Glomerular endothelial cell (primary cell): ENCODE results near the gene SYNGAP1. TPM values are rescaled to one million over a fixed set of nuclear protein-coding genes. Genes with fewer than 3 reads are reported as not detected.
"Not testable (repeated sequence)": the region's sequence is repeated elsewhere in the genome, so short reads cannot be mapped to it uniquely, and the experiment has no call there.

ENCODE experiments used
- DNase-seq: peaks from one replicate; pipeline ENCODE4 v3.0.0-alpha.2; 2011; ENCODE audit warnings: low read depth, low spot score; ENCODE audit errors: extremely low read depth
- total RNA-seq: library from RNA; depleted of rRNA; stranded (reverse); fragments of >200 nt; gene quantifications from 2 replicates; pipeline ENCODE4 v1.2.3, GENCODE V29; 2015

Gene SYNGAP1
- total RNA-seq, 1 donor from 2014 or later = 6.1 TPM

GRCh38 chr6:33399881-33400280 lies 20.0 kb upstream of the SYNGAP1 start:
- DNase-seq = not testable (repeated sequence)

GRCh38 chr6:33404884-33405283 lies 15.0 kb upstream of the SYNGAP1 start:
- no peak for DNase-seq

GRCh38 chr6:33405386-33405940 lies 14.4 kb upstream of the SYNGAP1 start:
- no peak for DNase-seq

GRCh38 chr6:33406126-33406525 lies 13.7 kb upstream of the SYNGAP1 start:
- DNase-seq = no peak

GRCh38 chr6:33407132-33407718 lies 12.6 kb upstream of the SYNGAP1 start:
- no peak for DNase-seq

- DNase-seq = no peak
Measured at GRCh38 chr6:33410050-33410710, 9.7 kb upstream of the SYNGAP1 start.

- DNase-seq = no peak
Measured at GRCh38 chr6:33410711-33411631, 8.9 kb upstream of the SYNGAP1 start, which contains the start of gene PHF1. Gene PHF1, plus strand, starts transcription at chr6:33411014. Its CDS starts 1,250 bp downstream, at chr6:33412264.

GRCh38 chr6:33411632-33412005 lies 8.2 kb upstream of the SYNGAP1 start:
- no peak for DNase-seq

GRCh38 chr6:33412140-33413009 lies 7.5 kb upstream of the SYNGAP1 start:
- no peak for DNase-seq

GRCh38 chr6:33413241-33414120 lies 6.4 kb upstream of the SYNGAP1 start:
- DNase-seq = no peak

- DNase-seq = no peak
Measured at GRCh38 chr6:33414592-33415271, 5.1 kb upstream of the SYNGAP1 start.

- DNase-seq = no peak
Measured at GRCh38 chr6:33415831-33416230, 4.0 kb upstream of the SYNGAP1 start.

GRCh38 chr6:33416386-33417127 lies 3.3 kb upstream of the SYNGAP1 start:
- no peak for DNase-seq

GRCh38 chr6:33417128-33417902 lies 2.5 kb upstream of the SYNGAP1 start:
- no peak for DNase-seq

GRCh38 chr6:33417903-33418689 lies 1.8 kb upstream of the SYNGAP1 start, which contains the start of gene CUTA:
Gene CUTA, minus strand, starts transcription at chr6:33418107. Its CDS starts 107 bp downstream, at chr6:33418000.
- DNase-seq = peak; percentile 94

GRCh38 chr6:33418690-33419291 lies 1.1 kb upstream of the SYNGAP1 start:
- DNase-seq = no peak
